ENCODE results near the gene PROP1.
"Not testable (repeated sequence)": the region's sequence is repeated elsewhere in the genome, so short reads cannot be mapped to it uniquely, and the experiment has no call there.

Gene PROP1

GRCh38 chr5:177945601-177946283, 50.3 kb downstream of the PROP1 start:
- not testable (repeated sequence) for DNase-seq (ENCODE audit: low spot score); FAIRE-seq

- not testable (repeated sequence) for DNase-seq (ENCODE audit: low spot score); FAIRE-seq
Measured at GRCh38 chr5:177945145-177945544, 50.9 kb downstream of the PROP1 start.

- not testable (repeated sequence) for DNase-seq (ENCODE audit: low spot score); FAIRE-seq
Measured at GRCh38 chr5:177943805-177944736, 52.0 kb downstream of the PROP1 start.

GRCh38 chr5:177942896-177943295, 53.1 kb downstream of the PROP1 start:
- FAIRE-seq: not testable (repeated sequence)

More at GRCh38 chr5:177942896-177943295, 53.1 kb downstream of the PROP1 start:
- DNase-seq (ENCODE audit: low spot score): not testable (repeated sequence)

All from RCC 7860 (cell line).